Measurements from ENCODE around the gene KIAA1958.

DNA sequence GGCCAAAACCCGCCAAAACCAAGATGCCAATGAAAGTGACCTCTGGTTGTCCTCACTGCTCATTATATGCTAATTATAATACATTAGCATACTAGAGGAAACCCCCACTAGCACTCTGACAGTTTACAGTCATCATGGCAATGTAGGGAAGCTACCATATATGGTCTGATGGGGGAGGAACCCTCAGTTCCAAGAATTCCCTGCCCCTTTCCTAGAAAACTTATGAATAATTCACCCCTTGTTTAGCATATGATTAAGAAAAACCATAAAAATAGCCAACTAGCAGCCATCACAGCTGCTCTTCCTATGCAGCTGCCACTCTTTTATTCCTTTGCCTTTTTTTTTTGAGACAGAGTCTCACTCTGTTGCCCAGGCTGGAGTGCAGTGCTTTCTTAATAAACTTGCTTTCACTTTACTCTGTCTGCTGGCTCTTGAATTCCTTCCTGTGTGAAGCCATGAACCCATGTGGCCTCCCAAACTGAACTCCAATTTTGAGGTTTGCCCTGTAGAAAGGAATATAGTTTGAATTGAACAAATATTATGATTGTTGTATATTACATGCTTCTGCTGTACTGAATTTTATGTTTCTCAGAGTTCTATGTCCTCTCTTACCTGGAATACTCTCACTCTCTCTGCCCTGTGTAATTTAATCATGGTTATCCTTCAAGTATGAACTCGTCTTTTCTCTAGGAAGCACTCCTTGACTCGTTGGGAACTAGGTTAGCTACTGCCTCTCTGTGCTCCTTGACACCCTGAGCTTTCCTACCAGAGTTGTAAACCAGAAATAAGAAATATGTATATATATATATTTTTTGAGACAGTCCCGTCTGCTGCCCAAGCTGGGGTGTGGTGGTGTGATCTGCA lies 59.8 kb downstream of the KIAA1958 start:
- no peak for TF ChIP-seq EZH2 (IDR thresholded peaks at IDR 0.05; ENCODE audit: low read length, unreplicated experiment)
- TF ChIP-seq CTCF (conservative IDR thresholded peaks at IDR 0.05; ENCODE audit: low read depth, low read length): no peak
- TF ChIP-seq EZH2phosphoT487 (IDR thresholded peaks at IDR 0.05; ENCODE audit: borderline replicate concordance, low read length): no peak
